Mesenchymal stem cell (in vitro differentiated cells and primary cell): ENCODE measurements around the gene TAF1.
"Not testable (repeated sequence)": the region's sequence is repeated elsewhere in the genome, so short reads cannot be mapped to it uniquely, and the experiment has no call there.

Source experiments
- DNase-seq: peaks from one replicate; pipeline ENCODE4 v3.0.0-alpha.2; 2013
- H2AFZ ChIP-seq: one replicate; pipeline ENCODE4 v1.6.1; 2013; ENCODE audit warnings: low read depth, mild to moderate bottlenecking, control low read depth, inconsistent platforms, low read length, moderate library complexity
- H2AK5ac ChIP-seq: 2 replicates; pipeline ENCODE4 v1.6.1; 2013; ENCODE audit warnings: low read length, moderate library complexity, mild to moderate bottlenecking, inconsistent platforms; ENCODE audit not compliant: severe bottlenecking
- H2BK120ac ChIP-seq: one replicate; pipeline ENCODE4 v1.6.1; 2013; ENCODE audit warnings: low read depth, mild to moderate bottlenecking, inconsistent platforms, low read length, moderate library complexity
- H2BK12ac ChIP-seq, 2 experiments: one replicate each; pipeline ENCODE4 v1.6.1; 2013; ENCODE audit warnings: inconsistent platforms in 2 of 2, low read length in 2 of 2, mild to moderate bottlenecking in 2 of 2, moderate library complexity in 2 of 2, control low read depth in 1 of 2
- H2BK15ac ChIP-seq: one replicate; pipeline ENCODE4 v1.6.1; 2013; ENCODE audit warnings: mild to moderate bottlenecking, low read depth, inconsistent platforms; ENCODE audit not compliant: poor library complexity, severe bottlenecking
- H2BK5ac ChIP-seq: 2 replicates; pipeline ENCODE4 v1.6.1; 2013; ENCODE audit warnings: low read depth, mild to moderate bottlenecking, low read length, control low read depth, inconsistent platforms; ENCODE audit not compliant: poor library complexity, severe bottlenecking
- H3K14ac ChIP-seq, 2 experiments: one replicate each; pipeline ENCODE4 v1.6.1; 2013; ENCODE audit warnings: inconsistent platforms in 2 of 2, low read length in 2 of 2, control low read depth in 1 of 2, mild to moderate bottlenecking in 1 of 2, moderate library complexity in 1 of 2
- H3K18ac ChIP-seq, 2 experiments: one replicate each; pipeline ENCODE4 v1.6.1; 2013; ENCODE audit warnings: inconsistent platforms in 2 of 2, low read length in 2 of 2, control low read depth in 1 of 2, low read depth in 1 of 2, mild to moderate bottlenecking in 1 of 2
- H3K23ac ChIP-seq, 2 experiments: one replicate each; pipeline ENCODE4 v1.6.1; 2013; ENCODE audit warnings: inconsistent platforms in 2 of 2, low read length in 2 of 2, mild to moderate bottlenecking in 2 of 2, moderate library complexity in 2 of 2, control low read depth in 1 of 2
- H3K27ac ChIP-seq: 2 replicates; pipeline ENCODE4 v1.5.1; 2013; ENCODE audit warnings: mild to moderate bottlenecking, moderate library complexity, low read length, control low read depth, inconsistent platforms; ENCODE audit not compliant: poor library complexity, severe bottlenecking
- H3K27me3 ChIP-seq, 2 experiments: 2 replicates each; pipeline versions ENCODE4 v1.6.1 to v1.7.0; 2013; ENCODE audit warnings: low read length in 2 of 2, mild to moderate bottlenecking in 2 of 2, moderate library complexity in 2 of 2, control low read depth in 1 of 2, inconsistent platforms in 1 of 2; ENCODE audit not compliant: control insufficient read depth in 1 of 2, insufficient read depth in 1 of 2
- H3K36me3 ChIP-seq, 2 experiments: 2 replicates each; pipeline versions ENCODE4 v1.6.1 to v1.7.0; 2013; ENCODE audit warnings: low read length in 2 of 2, control low read depth in 1 of 2, inconsistent platforms in 1 of 2, low read depth in 1 of 2, mild to moderate bottlenecking in 1 of 2; ENCODE audit not compliant: insufficient read depth in 2 of 2, control insufficient read depth in 1 of 2
- H3K4ac ChIP-seq, 2 experiments: one replicate each; pipeline ENCODE4 v1.6.1; 2013; ENCODE audit warnings: inconsistent platforms in 2 of 2, low read length in 2 of 2, mild to moderate bottlenecking in 2 of 2, moderate library complexity in 2 of 2, control low read depth in 1 of 2, low read depth in 1 of 2
- H3K4me1 ChIP-seq: 2 replicates; pipeline ENCODE4 v1.6.1; 2013; ENCODE audit warnings: low read depth, low read length, control low read depth; ENCODE audit not compliant: control insufficient read depth, insufficient read depth
- H3K4me2 ChIP-seq: 2 replicates; pipeline ENCODE4 v1.6.1; 2013; ENCODE audit warnings: low read length, mild to moderate bottlenecking, inconsistent platforms; ENCODE audit not compliant: poor library complexity, severe bottlenecking
- H3K4me3 ChIP-seq, 2 experiments: 2 replicates each; pipeline versions ENCODE4 v1.5.1 to v1.7.0; 2013; ENCODE audit warnings: low read length in 2 of 2, mild to moderate bottlenecking in 2 of 2, control low read depth in 1 of 2, low read depth in 1 of 2; ENCODE audit not compliant: insufficient read depth in 1 of 2
- H3K79me1 ChIP-seq: replicated peaks from 2 replicates; pipeline ENCODE4 v1.6.1; 2013; ENCODE audit warnings: mild to moderate bottlenecking, control low read depth, low read length, inconsistent platforms; ENCODE audit not compliant: poor library complexity, severe bottlenecking
- H3K9ac ChIP-seq: 2 replicates; pipeline ENCODE4 v1.7.0; 2013; ENCODE audit warnings: mild to moderate bottlenecking, low read length, moderate library complexity
- H3K9me3 ChIP-seq: 2 replicates; pipeline ENCODE4 v1.7.0; 2013; ENCODE audit warnings: mild to moderate bottlenecking, low read length; ENCODE audit not compliant: control insufficient read depth
- H4K8ac ChIP-seq: one replicate; pipeline ENCODE4 v1.6.1; 2013; ENCODE audit warnings: inconsistent platforms, mild to moderate bottlenecking, low read length, moderate library complexity
- H4K91ac ChIP-seq: one replicate; pipeline ENCODE4 v1.6.1; 2013; ENCODE audit warnings: mild to moderate bottlenecking, low read length, inconsistent platforms
- WGBS: methylation state at CpG from one replicate; pipeline ENCODE4 v1.1.7; 2013; ENCODE audit warnings: mixed read lengths; 5-methylcytosine and 5-hydroxymethylcytosine counted together

Gene TAF1

DNA sequence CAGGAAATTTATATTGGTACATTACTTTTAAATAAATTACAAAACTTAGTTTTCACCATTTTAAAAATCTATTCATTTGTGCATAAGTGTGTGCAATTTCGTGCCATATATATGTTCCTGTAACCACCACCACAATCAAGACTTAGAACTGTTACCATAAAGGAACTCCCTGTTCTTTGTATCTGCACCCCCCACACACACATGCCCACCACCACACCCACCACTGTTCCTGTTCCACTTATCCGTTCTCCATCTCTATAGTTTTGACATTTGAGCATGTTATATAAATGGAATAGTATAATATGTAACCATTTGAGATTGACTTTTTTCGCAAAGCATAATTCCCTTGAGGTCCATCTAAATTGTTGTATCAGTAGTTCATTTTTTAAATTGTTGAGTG is 73.7 kb downstream of the TAF1 start:
- no peak overlapping the region for H3K27ac ChIP-seq
- H3K4me2 ChIP-seq = no peak overlapping the region
- no peak overlapping the region for H3K23ac ChIP-seq
- H3K4ac ChIP-seq = no peak overlapping the region
- H2AK5ac ChIP-seq = no peak overlapping the region
- H3K79me1 ChIP-seq = peaks cover 2% of the 10 kb centered on the region
- H3K14ac ChIP-seq = no peak overlapping the region
- 100% methylated on average over 1 of the region's 3 CpGs for WGBS
- no peak overlapping the region for H3K9ac ChIP-seq
- H2AFZ ChIP-seq = no peak overlapping the region
- no peaks in the 10 kb centered on the region for H3K9me3 ChIP-seq
- H3K4me1 ChIP-seq = no peaks in the 10 kb centered on the region
- H2BK5ac ChIP-seq = no peak overlapping the region
- H2BK120ac ChIP-seq = no peak overlapping the region
- no peak overlapping the region for H4K8ac ChIP-seq
- peaks cover 0 to 5% of the 10 kb centered on the region in 2 experiments for H3K27me3 ChIP-seq
- H3K36me3 ChIP-seq = peaks cover 0 to 16% of the 10 kb centered on the region in 2 experiments
- no peak overlapping the region for H3K4me3 ChIP-seq
- H3K18ac ChIP-seq = no peak overlapping the region
- H2BK15ac ChIP-seq = no peak overlapping the region
- DNase-seq = no peak
- no peak overlapping the region for H4K91ac ChIP-seq
- no peak overlapping the region for H2BK12ac ChIP-seq

DNA sequence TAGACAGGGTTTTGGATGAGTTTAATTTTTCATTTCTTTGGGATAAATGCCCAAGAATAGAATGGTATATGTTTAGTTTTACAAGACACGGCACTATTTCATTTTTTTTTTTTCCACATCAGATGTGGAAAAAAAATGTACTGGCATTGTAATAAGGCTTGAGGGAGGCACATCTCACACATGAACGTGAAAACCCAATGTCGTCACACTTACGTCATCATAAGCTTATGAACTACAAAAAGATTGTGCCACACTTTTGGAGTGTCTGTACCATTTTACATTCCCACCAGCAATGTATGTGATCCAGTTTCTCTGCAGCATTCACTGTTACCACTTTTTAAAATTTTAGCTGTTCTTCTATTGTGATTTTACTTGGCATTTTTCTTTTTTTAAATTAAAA is 74.2 kb downstream of the TAF1 start:
- Histone ChIP-seq H2AK5ac (no peak overlapping the region), H4K8ac (no peak overlapping the region), H2BK15ac (no peak overlapping the region), H3K14ac (no peak overlapping the region), H3K9ac (no peak overlapping the region), H2AFZ (no peak overlapping the region), H3K23ac (no peak overlapping the region), H3K4me2 (no peak overlapping the region), H2BK12ac (no peak overlapping the region), H4K91ac (no peak overlapping the region), H3K79me1 (peaks cover 2% of the 10 kb centered on the region), H2BK120ac (no peak overlapping the region), H2BK5ac (no peak overlapping the region), H3K18ac (no peak overlapping the region), H3K4me1 (no peaks in the 10 kb centered on the region), H3K27ac (no peak overlapping the region), H3K4me3 (no peak overlapping the region), H3K27me3 (peaks cover 0 to 2% of the 10 kb centered on the region in 2 experiments), H3K9me3 (no peaks in the 10 kb centered on the region), H3K4ac (no peak overlapping the region), H3K36me3 (peaks cover 0 to 17% of the 10 kb centered on the region in 2 experiments)
- no peak for DNase-seq
- 100% methylated on average over 3 of the region's 4 CpGs for WGBS

DNA sequence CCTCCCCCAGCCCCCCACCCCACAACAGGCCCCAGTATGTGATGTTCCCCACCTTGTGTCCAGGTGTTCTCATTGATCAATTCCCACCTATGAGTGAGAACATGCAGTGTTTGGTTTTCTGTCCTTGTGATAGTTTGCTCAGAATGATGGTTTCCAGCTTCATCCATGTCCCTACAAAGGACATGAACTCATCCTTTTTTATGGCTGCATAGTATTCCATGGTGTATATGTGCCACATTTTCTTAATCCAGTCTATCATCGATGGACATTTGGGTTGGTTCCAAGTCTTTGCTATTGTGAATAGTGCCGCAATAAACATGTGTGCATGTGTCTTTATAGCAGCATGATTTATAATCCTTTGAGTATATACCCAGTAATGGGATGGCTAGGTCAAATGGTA is 75.7 kb downstream of the TAF1 start:
- not testable (repeated sequence) for H3K27ac ChIP-seq, H3K4me2 ChIP-seq, H3K9me3 ChIP-seq, H3K4me1 ChIP-seq, H3K79me1 ChIP-seq, H3K27me3 ChIP-seq, H3K18ac ChIP-seq, H4K91ac ChIP-seq, H3K14ac ChIP-seq, H2AFZ ChIP-seq, H3K4ac ChIP-seq, DNase-seq, H2BK12ac ChIP-seq, H2AK5ac ChIP-seq, H3K23ac ChIP-seq, H3K4me3 ChIP-seq, H2BK15ac ChIP-seq, H4K8ac ChIP-seq, H2BK120ac ChIP-seq, H2BK5ac ChIP-seq, H3K9ac ChIP-seq
- 80% methylated on average over 1 of the region's 2 CpGs for WGBS
- H3K36me3 ChIP-seq = peaks cover 0 to 23% of the 10 kb centered on the region in 2 experiments

DNA sequence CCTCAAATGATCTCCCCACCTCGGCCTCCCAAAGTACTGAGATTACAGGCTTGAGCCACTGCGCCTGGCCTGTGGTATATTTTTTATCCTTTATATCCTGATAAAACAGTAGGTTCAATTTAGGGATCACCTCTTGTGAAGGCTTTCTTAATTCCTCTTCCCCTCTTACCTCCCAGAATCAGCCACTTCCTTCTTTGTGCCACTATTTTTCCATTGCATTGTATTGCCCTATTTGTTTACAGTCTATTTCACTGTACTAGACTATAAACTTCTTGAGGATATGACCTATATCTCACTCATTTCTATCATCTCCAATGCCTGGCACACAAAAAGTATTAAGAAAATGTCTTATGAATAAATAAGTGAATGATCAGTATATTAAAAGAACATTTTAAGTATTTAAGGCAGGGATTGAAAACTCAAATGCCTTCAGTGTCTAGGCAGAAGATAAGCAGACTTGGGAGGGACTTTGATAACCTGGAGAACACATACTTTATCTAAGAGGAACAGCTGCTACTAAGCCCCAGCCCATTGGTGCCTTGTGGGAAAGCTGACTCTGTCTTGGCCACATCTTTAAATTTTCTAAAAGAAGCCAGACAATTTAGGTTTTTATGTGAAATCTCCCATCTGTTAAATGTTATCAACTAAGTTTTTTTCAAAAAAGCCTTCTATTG is 84.4 kb downstream of the TAF1 start:
- Histone ChIP-seq H3K4me3 (no peak overlapping the region), H3K4ac (no peak overlapping the region), H3K9ac (no peak overlapping the region), H4K8ac (no peak overlapping the region), H2AK5ac (no peak overlapping the region), H3K27me3 (peaks cover 0 to 4% of the 10 kb centered on the region in 2 experiments), H3K4me2 (no peak overlapping the region), H2BK12ac (no peak overlapping the region), H3K9me3 (no peaks in the 10 kb centered on the region), H3K79me1 (no peaks in the 10 kb centered on the region), H3K4me1 (peaks cover 3% of the 10 kb centered on the region), H2AFZ (no peak overlapping the region), H2BK5ac (no peak overlapping the region), H2BK120ac (no peak overlapping the region), H3K18ac (no peak overlapping the region), H3K14ac (no peak overlapping the region), H4K91ac (no peak overlapping the region), H3K23ac (no peak overlapping the region), H2BK15ac (no peak overlapping the region), H3K27ac (no peak overlapping the region), H3K36me3 (peaks cover 3 to 32% of the 10 kb centered on the region in 2 experiments)
- DNase-seq = no peak
- WGBS = no CpG with 5 or more reads among the region's 2 CpGs
